Adrenal gland (tissue), 5 donors: Measurements from ENCODE around the gene LUC7L.
"Not testable (repeated sequence)": the region's sequence is repeated elsewhere in the genome, so short reads cannot be mapped to it uniquely, and the experiment has no call there.

ENCODE experiments used
- CTCF ChIP-seq, 6 experiments: fragments of 450-650 bp in 4 of 6; fragments of 200-600 bp in 2 of 6; sonication (generic) in 1 of 6; IDR thresholded peaks; 1 replicate in 5 of 6; 2 replicates in 1 of 6; pipeline versions ENCODE4 v1.5.1 to v1.8.0; 2016 to 2021; ENCODE audit warnings: antibody characterized with exemption in 6 of 6, mild to moderate bottlenecking in 2 of 6, moderate library complexity in 1 of 6
- POLR2A ChIP-seq, 2 donors: fragments of 450-650 bp; IDR thresholded peaks; one replicate each; pipeline ENCODE4 v1.6.1; 2017; ENCODE audit warnings: antibody characterized with exemption in 2 of 2, mild to moderate bottlenecking in 2 of 2, moderate library complexity in 1 of 2
- donor health status: DM: no; HTN: no; CAD: no.

- not testable (repeated sequence) for TF ChIP-seq CTCF, POLR2A (IDR thresholded peaks at IDR 0.05)
Observed at GRCh38 chr16:204046-204445, 25.2 kb downstream of the LUC7L start.
